22Rv1 (cell line): Measurements from ENCODE around the gene PPBP.

Source experiments
- H3K27ac ChIP-seq: fragments of 450-650 bp; 2 replicates; pipeline ENCODE4 v1.5.1; 2017
- CTCF ChIP-seq: fragments of 450-650 bp; IDR thresholded peaks from 2 replicates; pipeline ENCODE4 v1.5.1; 2017; ENCODE audit warnings: mild to moderate bottlenecking
- ZFX ChIP-seq: fragments of 450-650 bp; IDR thresholded peaks from 2 replicates; pipeline ENCODE4 v1.6.1; 2017; ENCODE audit warnings: antibody characterized with exemption, borderline replicate concordance

PPBP gene

GRCh38 chr4:74013264-74013663, 25.3 kb upstream of the PPBP start:
- TF ChIP-seq ZFX (no peak), CTCF (no peak)
- no peak overlapping the region for H3K27ac ChIP-seq

- no peak overlapping the region for H3K27ac ChIP-seq
- TF ChIP-seq ZFX = no peak
- TF ChIP-seq CTCF = no peak
Measured at GRCh38 chr4:74012130-74012529, 24.1 kb upstream of the PPBP start.

- TF ChIP-seq ZFX (no peak), CTCF (no peak)
- H3K27ac ChIP-seq = no peak overlapping the region
Measured at GRCh38 chr4:74009307-74009706, 21.3 kb upstream of the PPBP start.

- H3K27ac ChIP-seq = no peak overlapping the region
- no peak for TF ChIP-seq ZFX
- no peak for TF ChIP-seq CTCF
Measured at GRCh38 chr4:74006009-74006476, 18.1 kb upstream of the PPBP start.

GRCh38 chr4:74005528-74005927, 17.5 kb upstream of the PPBP start:
- TF ChIP-seq CTCF = no peak
- no peak for TF ChIP-seq ZFX
- H3K27ac ChIP-seq = no peak overlapping the region

- no peak for TF ChIP-seq CTCF
- no peak for TF ChIP-seq ZFX
- no peak overlapping the region for H3K27ac ChIP-seq
Measured at GRCh38 chr4:74004668-74005067, 16.7 kb upstream of the PPBP start.

- no peak overlapping the region for H3K27ac ChIP-seq
- TF ChIP-seq CTCF (no peak), ZFX (no peak)
Measured at GRCh38 chr4:74000301-74000700, 12.3 kb upstream of the PPBP start.
